ENCODE results near the gene GRHPR. TPM values are rescaled to one million over a fixed set of nuclear protein-coding genes. Genes with fewer than 3 reads are reported as not detected.

GRHPR gene
- total and polyA plus RNA-seq, 2 of the 4 experiments (the other 2 are of a cell fraction) = 182 to 191 TPM

DNA sequence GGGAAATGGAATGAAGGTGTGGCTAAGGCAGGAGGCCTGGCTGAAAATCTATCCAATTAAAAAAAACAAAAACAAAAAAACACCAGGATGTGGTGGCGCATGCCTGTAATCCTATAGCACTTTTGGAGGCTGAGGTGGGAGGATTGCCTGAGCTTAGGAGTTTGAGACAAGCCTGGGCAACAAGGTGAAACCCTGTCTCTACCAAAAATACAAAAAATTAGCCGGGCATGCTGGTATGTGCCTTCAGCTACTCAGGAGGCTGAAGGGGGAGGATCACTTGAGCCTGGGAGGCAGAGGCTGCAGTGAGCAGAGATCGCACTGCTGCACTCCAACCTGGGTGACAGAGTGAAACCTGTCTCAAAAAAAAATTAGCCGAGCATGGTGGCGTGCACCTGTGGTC is 21.1 kb downstream of the GRHPR start:
- POLR2A ChIA-PET (ENCODE audit: unreplicated experiment) = no interaction called here
- H2AK9ac ChIP-seq (replicated peaks; ENCODE audit: low read depth, low read length, poor library complexity) = no peak overlapping the region
- no peak overlapping the region for H3K56ac ChIP-seq (ENCODE audit: extremely low read depth, insufficient read depth, low read length)
- intact Hi-C loops (cut with micrococcal nuclease) = no loop called here
- no CpG with 5 or more reads among the region's 5 CpGs for WGBS, 2 experiments (ENCODE audit: extremely low coverage in 2 of 2, insufficient read length in 1 of 2)
- H2BK15ac ChIP-seq (ENCODE audit: low read depth, low read length) = no peak overlapping the region
- dilution Hi-C loops (cut with HindIII; ENCODE audit: low sequenced_read_pairs, unreplicated experiment) = no loop called here
- no peak overlapping the region for H3K9ac ChIP-seq (ENCODE audit: low read depth, low read length)
- H4K5ac ChIP-seq (ENCODE audit: low read depth, low read length) = no peak overlapping the region
- no peak overlapping the region for H4K91ac ChIP-seq (ENCODE audit: insufficient read depth, low read depth, low read length)
- H3K9me3 ChIP-seq (ENCODE audit: control insufficient read depth, insufficient read depth, low read length) = no peaks in the 10 kb centered on the region
- H3K79me1 ChIP-seq (ENCODE audit: low read depth in 1 of 2, low read length in 2 of 2) = peaks cover 38 to 82% of the 10 kb centered on the region in 2 experiments
- H2AK5ac ChIP-seq (ENCODE audit: low read depth, low read length) = no peak overlapping the region
- peaks cover 20% of the 10 kb centered on the region; the same call in 1 of the 2 replicates for H4K20me1 ChIP-seq (ENCODE audit: insufficient read depth, low read length)
- H3K27ac ChIP-seq (ENCODE audit: insufficient read depth, low read length) = no peak overlapping the region
- no TSS peak for BruUV-seq (replicated peaks)
- CTCF ChIA-PET = no interaction called here
- H3K4me2 ChIP-seq (ENCODE audit: low read depth, low read length) = no peak overlapping the region
- H3K23ac ChIP-seq (ENCODE audit: low read depth, low read length) = no peak overlapping the region
- no peak overlapping the region for H3K4me3 ChIP-seq (ENCODE audit: insufficient read depth, low read depth, low read length)
- H3K4me1 ChIP-seq (ENCODE audit: control insufficient read depth, insufficient read depth, low read length) = peaks cover 16% of the 10 kb centered on the region
- H2BK5ac ChIP-seq (ENCODE audit: low read depth, low read length, poor library complexity, severe bottlenecking) = no peak overlapping the region
- no peak overlapping the region for H3K14ac ChIP-seq (replicated peaks; ENCODE audit: low read depth, low read length)
- no peak overlapping the region for H4K8ac ChIP-seq (ENCODE audit: low read depth in 2 of 2, low read length in 2 of 2)
- peaks cover 10% of the 10 kb centered on the region for H3K9me1 ChIP-seq (ENCODE audit: insufficient read depth, low read length)
- H2BK20ac ChIP-seq (ENCODE audit: low read depth, low read length) = no peak overlapping the region
- peaks cover 32% of the 10 kb centered on the region for H3K36me3 ChIP-seq (ENCODE audit: control insufficient read depth, insufficient read depth, low read length)
- H2AFZ ChIP-seq (replicated peaks; ENCODE audit: low read length, poor library complexity) = no peak overlapping the region
- no peaks in the 10 kb centered on the region for H3K27me3 ChIP-seq (ENCODE audit: control insufficient read depth, insufficient read depth, low read length)
- H2BK120ac ChIP-seq (ENCODE audit: low read depth, low read length) = no peak overlapping the region
- H3K4ac ChIP-seq (ENCODE audit: low read depth, low read length) = no peak overlapping the region
- DNase-seq (no peak), ATAC-seq (ENCODE audit: low read depth) (no peak)
- TF ChIP-seq RAD21 (IDR thresholded peaks at IDR 0.05; ENCODE audit: low read length) (no peak), POLR2A (IDR thresholded peaks at IDR 0.05; ENCODE audit: low read depth, low read length) (no peak), SMC3 (IDR thresholded peaks at IDR 0.05; ENCODE audit: low read depth, low read length) (no peak), MAZ (IDR thresholded peaks at IDR 0.05; ENCODE audit: borderline replicate concordance, low read depth, low read length) (no peak), CHD1 (IDR thresholded peaks at IDR 0.05; ENCODE audit: low read depth, low read length) (no peak), CEBPB (IDR thresholded peaks at IDR 0.05; ENCODE audit: low read depth, low read length) (no peak), BHLHE40 (IDR thresholded peaks at IDR 0.05; ENCODE audit: low read depth, low read length) (no peak), RFX5 (IDR thresholded peaks at IDR 0.05; ENCODE audit: low read depth, low read length) (no peak), NFE2L2 (IDR thresholded peaks at IDR 0.05; ENCODE audit: low read depth, low read length) (no peak)
- TF ChIP-seq, protein P1, sequence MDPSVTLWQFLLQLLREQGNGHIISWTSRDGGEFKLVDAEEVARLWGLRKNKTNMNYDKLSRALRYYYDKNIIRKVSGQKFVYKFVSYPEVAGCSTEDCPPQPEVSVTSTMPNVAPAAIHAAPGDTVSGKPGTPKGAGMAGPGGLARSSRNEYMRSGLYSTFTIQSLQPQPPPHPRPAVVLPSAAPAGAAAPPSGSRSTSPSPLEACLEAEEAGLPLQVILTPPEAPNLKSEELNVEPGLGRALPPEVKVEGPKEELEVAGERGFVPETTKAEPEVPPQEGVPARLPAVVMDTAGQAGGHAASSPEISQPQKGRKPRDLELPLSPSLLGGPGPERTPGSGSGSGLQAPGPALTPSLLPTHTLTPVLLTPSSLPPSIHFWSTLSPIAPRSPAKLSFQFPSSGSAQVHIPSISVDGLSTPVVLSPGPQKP (IDR thresholded peaks at IDR 0.05; ENCODE audit: borderline replicate concordance, low read depth, low read length) = no peak
- TF ChIP-seq, protein P2, sequence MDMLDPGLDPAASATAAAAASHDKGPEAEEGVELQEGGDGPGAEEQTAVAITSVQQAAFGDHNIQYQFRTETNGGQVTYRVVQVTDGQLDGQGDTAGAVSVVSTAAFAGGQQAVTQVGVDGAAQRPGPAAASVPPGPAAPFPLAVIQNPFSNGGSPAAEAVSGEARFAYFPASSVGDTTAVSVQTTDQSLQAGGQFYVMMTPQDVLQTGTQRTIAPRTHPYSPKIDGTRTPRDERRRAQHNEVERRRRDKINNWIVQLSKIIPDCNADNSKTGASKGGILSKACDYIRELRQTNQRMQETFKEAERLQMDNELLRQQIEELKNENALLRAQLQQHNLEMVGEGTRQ (IDR thresholded peaks at IDR 0.05; ENCODE audit: low read depth, low read length) = no peak
- TF ChIP-seq, protein P3, sequence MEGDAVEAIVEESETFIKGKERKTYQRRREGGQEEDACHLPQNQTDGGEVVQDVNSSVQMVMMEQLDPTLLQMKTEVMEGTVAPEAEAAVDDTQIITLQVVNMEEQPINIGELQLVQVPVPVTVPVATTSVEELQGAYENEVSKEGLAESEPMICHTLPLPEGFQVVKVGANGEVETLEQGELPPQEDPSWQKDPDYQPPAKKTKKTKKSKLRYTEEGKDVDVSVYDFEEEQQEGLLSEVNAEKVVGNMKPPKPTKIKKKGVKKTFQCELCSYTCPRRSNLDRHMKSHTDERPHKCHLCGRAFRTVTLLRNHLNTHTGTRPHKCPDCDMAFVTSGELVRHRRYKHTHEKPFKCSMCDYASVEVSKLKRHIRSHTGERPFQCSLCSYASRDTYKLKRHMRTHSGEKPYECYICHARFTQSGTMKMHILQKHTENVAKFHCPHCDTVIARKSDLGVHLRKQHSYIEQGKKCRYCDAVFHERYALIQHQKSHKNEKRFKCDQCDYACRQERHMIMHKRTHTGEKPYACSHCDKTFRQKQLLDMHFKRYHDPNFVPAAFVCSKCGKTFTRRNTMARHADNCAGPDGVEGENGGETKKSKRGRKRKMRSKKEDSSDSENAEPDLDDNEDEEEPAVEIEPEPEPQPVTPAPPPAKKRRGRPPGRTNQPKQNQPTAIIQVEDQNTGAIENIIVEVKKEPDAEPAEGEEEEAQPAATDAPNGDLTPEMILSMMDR (conservative IDR thresholded peaks at IDR 0.05; ENCODE audit: low read depth, low read length) = no peak
- in situ Hi-C loops (cut with MboI; ENCODE audit: low sequenced_read_pairs) = no loop called here
- no peak overlapping the region for H3K18ac ChIP-seq (ENCODE audit: low read depth, low read length)
